Measurements from ENCODE around the gene AJAP1.
"Not testable (repeated sequence)": the region's sequence is repeated elsewhere in the genome, so short reads cannot be mapped to it uniquely, and the experiment has no call there.

Gene AJAP1

GRCh38 chr1:4653796-4654725, at the start of gene AJAP1:
TSS of gene AJAP1 (plus strand) at chr1:4654609. CDS start at chr1:4655426, 817 bp downstream.
- DNase-seq: no peak

- DNase-seq: no peak
Measured at GRCh38 chr1:4605158-4605557, 49.3 kb upstream of the AJAP1 start.

GRCh38 chr1:4611563-4612341, 42.7 kb upstream of the AJAP1 start:
- DNase-seq: no peak

- DNase-seq: no peak
Measured at GRCh38 chr1:4612991-4613390, 41.4 kb upstream of the AJAP1 start.

GRCh38 chr1:4613606-4614370, 40.6 kb upstream of the AJAP1 start:
- DNase-seq: no peak

GRCh38 chr1:4614371-4615137, 39.9 kb upstream of the AJAP1 start:
- no peak for DNase-seq

- no peak for DNase-seq
Measured at GRCh38 chr1:4615138-4615470, 39.3 kb upstream of the AJAP1 start.

- DNase-seq: no peak
Measured at GRCh38 chr1:4615501-4615900, 38.9 kb upstream of the AJAP1 start.

GRCh38 chr1:4616831-4617465, 37.5 kb upstream of the AJAP1 start:
- no peak for DNase-seq

- DNase-seq: no peak
Measured at GRCh38 chr1:4617506-4617905, 36.9 kb upstream of the AJAP1 start.

GRCh38 chr1:4618827-4619226, 35.6 kb upstream of the AJAP1 start:
- DNase-seq: not testable (repeated sequence)

GRCh38 chr1:4621646-4622045, 32.8 kb upstream of the AJAP1 start:
- DNase-seq: no peak

- DNase-seq: no peak
Measured at GRCh38 chr1:4622821-4623220, 31.6 kb upstream of the AJAP1 start.

- DNase-seq: no peak
Measured at GRCh38 chr1:4624141-4624715, 30.2 kb upstream of the AJAP1 start.

- no peak for DNase-seq
Measured at GRCh38 chr1:4624801-4625200, 29.6 kb upstream of the AJAP1 start.

- no peak for DNase-seq
Measured at GRCh38 chr1:4626061-4626460, 28.3 kb upstream of the AJAP1 start.

- no peak for DNase-seq
Measured at GRCh38 chr1:4626560-4627319, 27.7 kb upstream of the AJAP1 start.

- DNase-seq: no peak
Measured at GRCh38 chr1:4627353-4627752, 27.1 kb upstream of the AJAP1 start.

GRCh38 chr1:4628992-4629391, 25.4 kb upstream of the AJAP1 start:
- no peak for DNase-seq

- DNase-seq: no peak
Measured at GRCh38 chr1:4630561-4630960, 23.8 kb upstream of the AJAP1 start.

- no peak for DNase-seq
Measured at GRCh38 chr1:4631321-4631720, 23.1 kb upstream of the AJAP1 start.
